ENCODE data around the gene TUBB1. TPM values are rescaled to one million over a fixed set of nuclear protein-coding genes. Genes with fewer than 3 reads are reported as not detected.

Gene TUBB1
- polyA plus RNA-seq, 1 donor (not counting 4 experiments of a cell fraction or from before 2014, with no cell fraction given): 0.03 TPM

GRCh38 chr20:59046862-59047261 lies 27.6 kb downstream of the TUBB1 start:
- Histone ChIP-seq H3K79me2 (ENCODE audit: control insufficient read depth, insufficient read depth, low read length) (peaks cover 7% of the 10 kb centered on the region), H3K9me3 (ENCODE audit: control insufficient read depth, low read depth, low read length) (no peaks in the 10 kb centered on the region), H2AFZ (ENCODE audit: control insufficient read depth, low read length) (no peak overlapping the region), H3K9me1 (ENCODE audit: control insufficient read depth, extremely low read depth, insufficient read depth, low read length) (peaks cover 2% of the 10 kb centered on the region), H3K36me3 (ENCODE audit: control insufficient read depth in 2 of 2, extremely low read depth in 1 of 2, insufficient read depth in 2 of 2, low read length in 2 of 2) (no peaks in the 10 kb centered on the region), H3K4me3 (ENCODE audit: control insufficient read depth in 2 of 3, extremely low read depth in 1 of 3, insufficient read depth in 2 of 3, low read depth in 1 of 3, low read length in 3 of 3) (no peak overlapping the region), H3K4me1 (ENCODE audit: control insufficient read depth, extremely low read depth, insufficient read depth, low read length) (peaks cover 12% of the 10 kb centered on the region), H4K20me1 (ENCODE audit: control insufficient read depth, extremely low read depth, insufficient read depth, low read length) (no peaks in the 10 kb centered on the region), H3K4me2 (ENCODE audit: control insufficient read depth, extremely low read depth, insufficient read depth, low read depth, low read length) (no peak overlapping the region), H3K9ac (ENCODE audit: control insufficient read depth, extremely low read depth, insufficient read depth, low read length) (no peak overlapping the region), H3K27ac (ENCODE audit: control insufficient read depth, insufficient read depth, low read length) (no peak overlapping the region), H3K27me3 (ENCODE audit: control insufficient read depth, extremely low read depth, insufficient read depth, low read length) (no peaks in the 10 kb centered on the region)
- FAIRE-seq (no peak), DNase-seq (ENCODE audit: low read depth, low spot score) (no peak)
- dilution Hi-C loops (cut with MboI; ENCODE audit: extremely low pct_ligation_motif_present, low sequenced_read_pairs): no loop called here
- TF ChIP-seq CTCF (optimal IDR thresholded peaks at IDR 0.05 in 1 of 3, IDR thresholded peaks at IDR 0.05 in 1 of 3, conservative IDR thresholded peaks at IDR 0.05 in 1 of 3; ENCODE audit: extremely low read depth in 1 of 3, insufficient read depth in 2 of 3, low read length in 3 of 3) (no peak), EZH2 (IDR thresholded peaks at IDR 0.05; ENCODE audit: low read length) (no peak)

GRCh38 chr20:59047938-59048680 lies 28.9 kb downstream of the TUBB1 start:
- no peaks in the 10 kb centered on the region for H3K9me3 ChIP-seq (ENCODE audit: control insufficient read depth, low read depth, low read length)
- no peak overlapping the region for H3K4me2 ChIP-seq (ENCODE audit: control insufficient read depth, extremely low read depth, insufficient read depth, low read depth, low read length)
- H3K4me1 ChIP-seq (ENCODE audit: control insufficient read depth, extremely low read depth, insufficient read depth, low read length): peaks cover 9% of the 10 kb centered on the region
- no peak overlapping the region for H3K27ac ChIP-seq (ENCODE audit: control insufficient read depth, insufficient read depth, low read length)
- TF ChIP-seq EZH2 (IDR thresholded peaks at IDR 0.05; ENCODE audit: low read length): no peak
- no peak for TF ChIP-seq CTCF (optimal IDR thresholded peaks at IDR 0.05 in 1 of 3, IDR thresholded peaks at IDR 0.05 in 1 of 3, conservative IDR thresholded peaks at IDR 0.05 in 1 of 3; ENCODE audit: extremely low read depth in 1 of 3, insufficient read depth in 2 of 3, low read length in 3 of 3)
- H3K9me1 ChIP-seq (ENCODE audit: control insufficient read depth, extremely low read depth, insufficient read depth, low read length): peaks cover 2% of the 10 kb centered on the region
- no peaks in the 10 kb centered on the region for H3K79me2 ChIP-seq (ENCODE audit: control insufficient read depth, insufficient read depth, low read length)
- no peak overlapping the region for H3K9ac ChIP-seq (ENCODE audit: control insufficient read depth, extremely low read depth, insufficient read depth, low read length)
- H4K20me1 ChIP-seq (ENCODE audit: control insufficient read depth, extremely low read depth, insufficient read depth, low read length): no peaks in the 10 kb centered on the region
- dilution Hi-C loops (cut with MboI; ENCODE audit: extremely low pct_ligation_motif_present, low sequenced_read_pairs): no loop called here
- no peaks in the 10 kb centered on the region for H3K27me3 ChIP-seq (ENCODE audit: control insufficient read depth, extremely low read depth, insufficient read depth, low read length)
- no peak overlapping the region for H3K4me3 ChIP-seq (ENCODE audit: control insufficient read depth in 2 of 3, extremely low read depth in 1 of 3, insufficient read depth in 2 of 3, low read depth in 1 of 3, low read length in 3 of 3)
- H3K36me3 ChIP-seq (ENCODE audit: control insufficient read depth in 2 of 2, extremely low read depth in 1 of 2, insufficient read depth in 2 of 2, low read length in 2 of 2): no peaks in the 10 kb centered on the region
- no peak for FAIRE-seq
- DNase-seq (ENCODE audit: low read depth, low spot score): no peak
- H2AFZ ChIP-seq (ENCODE audit: control insufficient read depth, low read length): no peak overlapping the region

Data from keratinocyte (primary cell).